ENCODE data around the gene PHETA1.

PHETA1 gene

DNA sequence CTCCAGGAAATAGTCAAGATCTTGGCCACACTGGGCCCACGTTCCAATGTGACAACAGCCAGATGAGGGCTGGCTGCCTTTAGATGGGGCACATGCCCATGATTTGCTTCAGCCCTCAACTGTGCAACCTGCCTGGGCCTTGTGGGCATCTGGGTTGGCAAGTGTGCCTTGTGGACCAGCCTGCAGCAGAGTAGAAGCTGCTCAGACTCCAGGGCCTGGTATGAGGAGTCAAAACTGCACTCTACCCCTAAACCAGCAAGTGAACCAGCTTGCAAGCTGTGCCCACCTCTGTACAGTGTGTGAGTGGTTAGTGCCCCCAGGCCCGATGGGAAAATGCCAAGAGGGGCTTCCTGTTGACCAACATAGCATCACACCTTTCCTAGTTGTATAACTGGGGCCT is 17.9 kb downstream of the PHETA1 start:
- Histone ChIP-seq H3K27me3 (replicated peaks in 2 of 5; ENCODE audit: control insufficient read depth in 4 of 5, insufficient read depth in 5 of 5, low read length in 4 of 5) (no peaks in the 10 kb centered on the region), H3K9me3 (ENCODE audit: control extremely low read depth in 1 of 5, control insufficient read depth in 4 of 5, insufficient read depth in 2 of 5, low read depth in 1 of 5, low read length in 4 of 5) (peaks cover 0 to 19% (median 12%) of the 10 kb centered on the region in 5 experiments), H3K36me3 (ENCODE audit: control insufficient read depth in 4 of 4, insufficient read depth in 4 of 4, low read length in 3 of 4) (no peaks in the 10 kb centered on the region), H3K4me3 (ENCODE audit: control insufficient read depth in 1 of 7, extremely low read depth in 1 of 7, insufficient read depth in 4 of 7, low read depth in 2 of 7, low read length in 6 of 7) (no peak overlapping the region), H3K27ac (ENCODE audit: insufficient read depth in 1 of 2, low read depth in 1 of 2, low read length in 2 of 2, poor library complexity in 1 of 2, severe bottlenecking in 2 of 2) (no peak overlapping the region), H3K4me1 (ENCODE audit: control extremely low read depth in 1 of 4, control insufficient read depth in 4 of 4, insufficient read depth in 4 of 4, low read length in 3 of 4) (peaks cover 0 to 4% (median 0%) of the 10 kb centered on the region in 4 experiments)
- no peak for DNase-seq
- CTCF ChIA-PET = no interaction called here
- POLR2A ChIA-PET = no interaction called here
- whole genome bisulfite sequencing (ENCODE audit: insufficient coverage) = 90% methylated on average over 2 of the region's 2 CpGs

DNA sequence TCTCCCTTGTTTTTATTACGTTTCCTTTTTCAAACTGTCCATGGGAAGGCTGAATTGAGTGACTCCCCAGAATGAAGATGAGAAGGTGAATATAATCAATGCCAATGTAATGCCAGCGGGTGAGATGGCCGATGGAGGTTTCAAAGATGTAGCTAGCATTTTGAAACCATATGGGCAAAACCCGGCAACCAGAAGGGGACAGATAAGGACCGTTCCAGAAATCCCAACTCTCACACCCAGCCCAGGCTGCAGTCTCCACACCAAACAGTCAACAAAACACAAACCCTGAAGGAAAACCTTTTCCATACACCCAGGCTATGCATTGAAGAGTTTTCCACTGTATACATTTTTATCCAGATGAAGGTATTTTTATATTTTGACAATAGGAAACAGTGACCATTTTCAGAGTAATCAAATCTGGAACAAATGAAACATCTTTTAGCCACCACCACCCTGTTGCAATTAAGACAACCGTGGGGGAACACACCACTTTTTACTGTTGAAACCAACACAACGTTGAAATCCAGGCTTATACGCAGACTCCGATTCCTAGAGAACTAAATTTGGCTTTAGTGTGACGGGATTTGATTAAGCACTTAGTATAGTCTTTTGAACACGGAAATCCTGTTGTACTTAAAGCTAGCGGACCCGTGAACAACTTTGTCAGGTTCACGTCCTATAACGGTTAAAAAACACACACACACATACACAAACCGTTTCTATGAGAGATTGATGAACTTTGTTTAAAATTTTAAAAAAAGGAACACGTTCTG is 19.0 kb downstream of the PHETA1 start:
- CTCF ChIA-PET = no interaction called here
- no peaks in the 10 kb centered on the region for H3K27me3 ChIP-seq (replicated peaks in 2 of 5; ENCODE audit: control insufficient read depth in 4 of 5, insufficient read depth in 5 of 5, low read length in 4 of 5)
- no peaks in the 10 kb centered on the region for H3K36me3 ChIP-seq (ENCODE audit: control insufficient read depth in 4 of 4, insufficient read depth in 4 of 4, low read length in 3 of 4)
- H3K27ac ChIP-seq (ENCODE audit: insufficient read depth in 1 of 2, low read depth in 1 of 2, low read length in 2 of 2, poor library complexity in 1 of 2, severe bottlenecking in 2 of 2) = no peak overlapping the region
- H3K4me1 ChIP-seq (ENCODE audit: control extremely low read depth in 1 of 4, control insufficient read depth in 4 of 4, insufficient read depth in 4 of 4, low read length in 3 of 4) = no peaks in the 10 kb centered on the region
- peaks cover 0 to 19% (median 12%) of the 10 kb centered on the region in 5 experiments for H3K9me3 ChIP-seq (ENCODE audit: control extremely low read depth in 1 of 5, control insufficient read depth in 4 of 5, insufficient read depth in 2 of 5, low read depth in 1 of 5, low read length in 4 of 5)
- DNase-seq = no peak
- POLR2A ChIA-PET = no interaction called here
- H3K4me3 ChIP-seq (ENCODE audit: control insufficient read depth in 1 of 7, extremely low read depth in 1 of 7, insufficient read depth in 4 of 7, low read depth in 2 of 7, low read length in 6 of 7) = no peak overlapping the region
- WGBS (ENCODE audit: insufficient coverage) = 98% methylated on average over 7 of the region's 17 CpGs

DNA sequence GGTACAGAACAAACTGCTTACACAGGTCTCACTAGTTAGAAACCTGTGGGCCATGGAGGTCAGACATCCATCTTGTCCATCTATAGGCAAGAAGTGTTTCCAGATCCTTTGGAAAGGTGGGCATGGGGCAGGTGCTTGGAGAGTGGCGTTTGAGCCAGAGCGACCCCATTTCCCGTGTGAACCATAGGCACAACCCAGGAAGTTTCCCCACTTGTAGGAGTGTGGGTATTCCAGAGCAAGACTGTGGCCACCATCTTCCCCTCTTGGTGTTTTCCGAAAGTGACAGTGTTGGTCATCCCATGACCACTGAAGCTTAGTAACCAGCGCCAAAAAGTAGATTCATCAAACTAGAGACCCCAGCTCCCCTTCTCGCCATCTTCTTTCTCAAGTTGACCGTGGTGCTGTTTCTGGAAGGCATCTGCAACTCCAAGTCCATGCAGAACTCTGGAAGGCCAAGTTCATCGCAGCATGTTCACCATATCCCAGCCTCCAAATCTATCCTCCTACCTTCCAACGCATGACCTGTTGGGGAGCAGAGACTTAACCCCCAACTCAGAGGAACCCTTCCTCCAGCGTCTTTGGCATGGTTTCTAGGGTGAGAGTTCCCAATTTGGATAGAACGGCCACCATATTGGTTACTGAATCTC is 19.7 kb downstream of the PHETA1 start:
- H3K27ac ChIP-seq (ENCODE audit: insufficient read depth in 1 of 2, low read depth in 1 of 2, low read length in 2 of 2, poor library complexity in 1 of 2, severe bottlenecking in 2 of 2) = no peak overlapping the region
- ChIA-PET POLR2A (no interaction called here), CTCF (interaction anchor here (1.1 kb wide), 1 partner anchor 15 kb away, joined by 4 read pairs; no protein-coding TSS in a partner anchor)
- H3K9me3 ChIP-seq (ENCODE audit: control extremely low read depth in 1 of 5, control insufficient read depth in 4 of 5, insufficient read depth in 2 of 5, low read depth in 1 of 5, low read length in 4 of 5) = peaks cover 0 to 19% (median 12%) of the 10 kb centered on the region in 5 experiments
- no peak overlapping the region for H3K4me3 ChIP-seq (ENCODE audit: control insufficient read depth in 1 of 7, extremely low read depth in 1 of 7, insufficient read depth in 4 of 7, low read depth in 2 of 7, low read length in 6 of 7)
- no peak for DNase-seq
- no peaks in the 10 kb centered on the region for H3K27me3 ChIP-seq (replicated peaks in 2 of 5; ENCODE audit: control insufficient read depth in 4 of 5, insufficient read depth in 5 of 5, low read length in 4 of 5)
- H3K4me1 ChIP-seq (ENCODE audit: control extremely low read depth in 1 of 4, control insufficient read depth in 4 of 4, insufficient read depth in 4 of 4, low read length in 3 of 4) = no peaks in the 10 kb centered on the region
- H3K36me3 ChIP-seq (ENCODE audit: control insufficient read depth in 4 of 4, insufficient read depth in 4 of 4, low read length in 3 of 4) = no peaks in the 10 kb centered on the region
- 98% methylated on average over 10 of the region's 11 CpGs for WGBS (ENCODE audit: insufficient coverage)

DNA sequence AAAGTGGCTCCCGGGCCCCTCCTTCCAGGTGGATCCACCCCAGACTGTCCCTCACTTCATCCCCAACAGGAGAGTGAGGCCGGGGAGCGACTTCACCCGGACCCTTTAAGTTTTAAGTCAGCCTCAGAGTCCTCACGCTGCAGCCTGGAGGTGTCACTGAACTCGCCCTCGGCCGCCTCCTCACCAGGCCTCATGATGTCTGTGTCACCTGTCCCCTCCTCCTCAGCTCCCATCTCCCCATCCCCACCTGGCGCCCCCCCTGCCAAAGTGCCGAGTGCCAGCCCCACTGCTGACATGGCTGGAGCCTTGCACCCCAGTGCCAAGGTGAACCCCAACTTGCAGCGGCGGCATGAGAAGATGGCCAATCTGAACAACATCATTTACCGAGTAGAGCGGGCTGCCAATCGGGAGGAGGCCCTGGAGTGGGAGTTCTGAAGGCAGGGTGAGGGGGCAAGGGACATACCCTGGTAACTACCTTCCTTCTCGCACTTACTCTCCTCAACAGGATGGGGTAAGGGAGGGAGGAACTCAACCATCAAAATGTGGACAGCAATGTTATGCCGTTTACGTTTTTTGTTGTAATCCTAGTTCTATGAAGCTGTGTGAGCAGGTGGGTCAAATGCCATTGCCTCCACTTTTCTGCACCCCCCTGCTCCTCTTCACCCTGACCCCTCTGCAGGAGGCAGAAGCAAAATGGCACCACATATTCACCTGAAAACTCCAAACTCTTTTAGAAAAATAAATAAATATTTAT is 20.8 kb downstream of the PHETA1 start:
- Histone ChIP-seq H3K27me3 (replicated peaks in 2 of 5; ENCODE audit: control insufficient read depth in 4 of 5, insufficient read depth in 5 of 5, low read length in 4 of 5) (no peaks in the 10 kb centered on the region), H3K4me1 (ENCODE audit: control extremely low read depth in 1 of 4, control insufficient read depth in 4 of 4, insufficient read depth in 4 of 4, low read length in 3 of 4) (no peaks in the 10 kb centered on the region), H3K36me3 (ENCODE audit: control insufficient read depth in 4 of 4, insufficient read depth in 4 of 4, low read length in 3 of 4) (no peaks in the 10 kb centered on the region), H3K4me3 (ENCODE audit: control insufficient read depth in 1 of 7, extremely low read depth in 1 of 7, insufficient read depth in 4 of 7, low read depth in 2 of 7, low read length in 6 of 7) (no peak overlapping the region), H3K9me3 (ENCODE audit: control extremely low read depth in 1 of 5, control insufficient read depth in 4 of 5, insufficient read depth in 2 of 5, low read depth in 1 of 5, low read length in 4 of 5) (peaks cover 0 to 20% (median 13%) of the 10 kb centered on the region in 5 experiments), H3K27ac (ENCODE audit: insufficient read depth in 1 of 2, low read depth in 1 of 2, low read length in 2 of 2, poor library complexity in 1 of 2, severe bottlenecking in 2 of 2) (no peak overlapping the region)
- 97% methylated on average over 11 of the region's 18 CpGs for WGBS (ENCODE audit: insufficient coverage)
- ChIA-PET CTCF (interaction anchor here (1.1 kb wide), 1 partner anchor 14 kb away, joined by 4 read pairs; no protein-coding TSS in a partner anchor), POLR2A (no interaction called here)
- DNase-seq = no peak

DNA sequence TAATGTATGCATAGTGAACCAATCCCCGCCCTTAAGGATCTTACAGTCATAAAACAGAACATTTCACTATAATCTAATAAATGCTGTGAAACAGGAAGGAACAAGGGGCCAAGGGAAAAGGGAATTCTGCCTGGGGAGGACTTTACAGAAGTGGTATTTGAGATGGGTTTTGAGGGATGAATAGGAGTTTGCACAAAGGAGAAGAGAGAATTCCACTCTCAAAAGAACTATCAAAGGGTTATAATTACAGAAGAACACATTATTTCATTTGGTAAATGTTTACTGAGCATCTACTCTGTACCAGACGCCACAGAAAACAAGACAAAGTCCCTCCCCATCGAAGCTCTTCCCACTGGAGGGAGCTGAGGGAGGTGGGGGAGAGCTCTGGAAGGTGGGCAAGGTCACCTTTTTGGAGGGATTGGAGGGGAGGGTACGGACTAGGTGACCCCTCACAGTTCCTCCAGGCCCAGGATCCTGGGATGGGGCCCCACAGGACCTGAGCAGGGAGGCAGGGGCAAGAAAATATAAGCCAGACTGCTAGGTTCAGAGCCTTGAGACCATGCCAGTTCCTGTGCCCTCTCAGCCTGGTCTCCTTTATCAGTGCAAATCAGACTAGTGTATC is 24.5 kb downstream of the PHETA1 start:
- H3K9me3 ChIP-seq (ENCODE audit: control extremely low read depth in 1 of 5, control insufficient read depth in 4 of 5, insufficient read depth in 2 of 5, low read depth in 1 of 5, low read length in 4 of 5) = peaks cover 0 to 20% (median 15%) of the 10 kb centered on the region in 5 experiments
- no peak for DNase-seq
- POLR2A ChIA-PET = interaction anchor here (0.5 kb wide), 1 partner anchor 131 kb away, joined by 3 read pairs; no protein-coding TSS in a partner anchor
- CTCF ChIA-PET = interaction anchor here (1.1 kb wide), 1 partner anchor 13 kb away, joined by 3 read pairs; no protein-coding TSS in a partner anchor
- H3K27me3 ChIP-seq (replicated peaks in 2 of 5; ENCODE audit: control insufficient read depth in 4 of 5, insufficient read depth in 5 of 5, low read length in 4 of 5) = no peaks in the 10 kb centered on the region
- H3K4me3 ChIP-seq (ENCODE audit: control insufficient read depth in 1 of 7, extremely low read depth in 1 of 7, insufficient read depth in 4 of 7, low read depth in 2 of 7, low read length in 6 of 7) = no peak overlapping the region
- H3K4me1 ChIP-seq (ENCODE audit: control extremely low read depth in 1 of 4, control insufficient read depth in 4 of 4, insufficient read depth in 4 of 4, low read length in 3 of 4) = no peaks in the 10 kb centered on the region
- no peaks in the 10 kb centered on the region for H3K36me3 ChIP-seq (ENCODE audit: control insufficient read depth in 4 of 4, insufficient read depth in 4 of 4, low read length in 3 of 4)
- 100% methylated on average over 1 of the region's 4 CpGs for WGBS (ENCODE audit: insufficient coverage)
- no peak overlapping the region for H3K27ac ChIP-seq (ENCODE audit: insufficient read depth in 1 of 2, low read depth in 1 of 2, low read length in 2 of 2, poor library complexity in 1 of 2, severe bottlenecking in 2 of 2)

DNA sequence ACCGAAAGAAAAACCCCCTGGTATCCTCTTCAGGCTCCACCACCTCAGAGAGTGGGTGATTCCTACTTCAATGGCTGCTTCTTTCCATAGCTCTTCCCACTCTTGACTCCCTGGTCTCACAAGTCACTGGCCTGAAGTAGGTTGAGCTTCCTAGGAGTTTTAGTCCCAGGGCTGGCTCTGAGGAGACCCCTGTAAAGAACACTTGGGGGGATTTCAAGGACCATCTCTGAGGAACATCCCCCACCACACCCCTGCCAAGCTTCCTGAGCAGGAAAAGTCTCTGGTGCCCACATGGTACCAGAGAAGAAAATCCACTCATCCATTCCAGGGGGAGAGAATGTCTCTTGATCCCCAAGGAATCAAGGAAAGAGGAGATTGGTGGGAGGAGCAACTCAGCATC is 25.7 kb downstream of the PHETA1 start:
- no peak for DNase-seq
- 100% methylated on average over 1 of the region's 1 CpG for WGBS (ENCODE audit: insufficient coverage)
- H3K36me3 ChIP-seq (ENCODE audit: control insufficient read depth in 4 of 4, insufficient read depth in 4 of 4, low read length in 3 of 4) = no peaks in the 10 kb centered on the region
- H3K27me3 ChIP-seq (replicated peaks in 2 of 5; ENCODE audit: control insufficient read depth in 4 of 5, insufficient read depth in 5 of 5, low read length in 4 of 5) = no peaks in the 10 kb centered on the region
- H3K27ac ChIP-seq (ENCODE audit: insufficient read depth in 1 of 2, low read depth in 1 of 2, low read length in 2 of 2, poor library complexity in 1 of 2, severe bottlenecking in 2 of 2) = no peak overlapping the region
- ChIA-PET POLR2A (no interaction called here), CTCF (no interaction called here)
- H3K4me3 ChIP-seq (ENCODE audit: control insufficient read depth in 1 of 7, extremely low read depth in 1 of 7, insufficient read depth in 4 of 7, low read depth in 2 of 7, low read length in 6 of 7) = no peak overlapping the region
- H3K4me1 ChIP-seq (ENCODE audit: control extremely low read depth in 1 of 4, control insufficient read depth in 4 of 4, insufficient read depth in 4 of 4, low read length in 3 of 4) = no peaks in the 10 kb centered on the region
- peaks cover 0 to 12% (median 5%) of the 10 kb centered on the region in 5 experiments for H3K9me3 ChIP-seq (ENCODE audit: control extremely low read depth in 1 of 5, control insufficient read depth in 4 of 5, insufficient read depth in 2 of 5, low read depth in 1 of 5, low read length in 4 of 5)
